Effector CD8-positive, alpha-beta T cell (primary cell): Measurements from ENCODE around the gene CLCNKB.
"Not testable (repeated sequence)": the region's sequence is repeated elsewhere in the genome, so short reads cannot be mapped to it uniquely, and the experiment has no call there.

Experiments
- DNase-seq: peaks from one replicate; lab custom pipeline; 2025; lab: John Stamatoyannopoulos, UW
- total RNA-seq, 4 experiments: gene quantifications; one replicate each; lab custom pipeline; 2026; lab: John Stamatoyannopoulos, UW

Gene CLCNKB
- 0 reads per million in 4 experiments for total RNA-seq

DNA sequence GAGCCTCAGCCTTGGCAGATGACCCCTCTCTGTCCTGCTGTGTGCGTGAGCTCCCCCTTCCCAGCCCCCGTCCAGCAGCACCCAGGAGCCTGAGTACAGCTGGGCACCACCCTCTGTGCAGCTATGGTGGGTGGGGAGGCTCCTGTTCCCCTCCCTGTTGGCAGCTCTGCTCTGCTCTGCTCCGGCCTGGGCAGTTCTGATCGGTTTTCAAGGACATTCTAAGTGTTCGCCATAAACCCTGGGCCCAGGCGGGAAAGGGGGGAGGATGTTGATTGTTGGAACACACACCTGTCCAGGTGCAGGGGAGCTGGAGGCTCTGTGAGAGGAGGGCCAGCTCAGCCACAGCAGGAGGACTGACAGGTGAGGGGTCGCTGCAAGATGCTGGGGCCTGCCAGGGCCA is at the start of gene CLCNKB:
TSS of gene CLCNKB (plus strand) at position 262 of the 400 bp plus-strand sequence. CDS start 711 bp downstream, outside the sequence.
- DNase-seq = no peak

GRCh38 chr1:15994081-15994480 is 49.5 kb upstream of the CLCNKB start:
- DNase-seq = no peak

DNA sequence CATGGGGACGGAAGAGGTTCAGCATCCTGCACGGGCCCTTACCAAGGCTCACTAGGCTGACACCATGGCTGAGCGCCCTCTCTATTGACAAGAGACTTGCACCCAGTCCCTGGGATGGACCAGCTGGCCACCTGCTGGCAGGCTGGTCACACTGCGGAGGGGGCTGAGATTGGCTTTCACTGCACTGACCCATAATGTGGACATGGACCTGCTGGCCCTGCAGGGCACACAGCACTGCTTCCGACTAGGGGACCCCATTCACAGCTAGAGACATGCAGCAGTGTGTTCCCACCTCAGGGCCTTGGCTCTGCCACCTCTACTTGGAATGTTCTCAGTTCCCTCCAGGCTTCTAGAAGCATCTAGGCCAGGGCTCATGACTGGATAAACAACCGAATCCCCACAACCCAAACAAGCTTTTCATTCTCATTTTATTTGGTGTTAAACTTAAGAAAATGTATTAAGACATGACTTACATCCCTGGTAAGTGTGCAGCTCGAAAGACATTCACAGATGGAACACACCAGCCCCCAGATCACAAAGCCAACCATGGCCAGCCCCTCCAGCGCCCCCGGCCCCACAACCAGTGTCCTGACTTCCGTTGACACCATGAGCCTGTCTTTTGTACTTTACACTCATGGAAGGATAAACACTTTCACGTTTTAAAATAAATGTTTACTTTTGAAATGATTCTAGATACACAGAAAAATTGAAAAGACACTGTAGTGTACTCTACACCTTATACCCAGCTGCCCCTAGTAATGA is 48.8 kb upstream of the CLCNKB start:
- DNase-seq = no peak

DNA sequence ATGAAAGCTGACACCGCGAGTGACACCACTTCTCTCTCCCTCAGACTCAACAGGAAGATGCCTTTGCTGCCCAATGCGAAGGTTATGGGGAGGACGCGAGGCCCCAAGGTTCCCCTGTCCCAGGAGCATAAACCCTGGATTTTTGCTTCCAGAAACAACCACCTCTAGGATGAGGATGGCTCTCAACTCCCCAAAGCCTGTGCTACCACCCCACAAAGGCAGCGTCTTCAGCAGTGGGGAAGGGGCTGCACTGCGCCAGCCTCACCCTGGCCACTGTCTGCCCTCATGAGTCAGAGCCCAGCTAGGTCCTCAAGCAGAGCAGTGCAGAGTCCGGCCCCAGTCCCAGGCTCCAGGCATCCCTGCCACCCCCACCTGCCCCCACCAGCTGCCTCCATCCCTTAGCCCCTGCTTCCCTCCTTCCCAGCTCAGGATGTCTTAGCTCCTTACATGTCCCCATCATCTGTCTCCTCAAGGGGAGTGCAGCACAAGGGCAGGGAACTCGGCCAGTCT is 46.5 kb upstream of the CLCNKB start:
- DNase-seq = no peak

- DNase-seq = no peak
Observed at GRCh38 chr1:15997637-15998280, 45.8 kb upstream of the CLCNKB start.

GRCh38 chr1:15998929-15999328 is 44.7 kb upstream of the CLCNKB start:
- DNase-seq = no peak

GRCh38 chr1:16001274-16001673 is 42.3 kb upstream of the CLCNKB start:
- not testable (repeated sequence) for DNase-seq

GRCh38 chr1:16005597-16005996 is 38.0 kb upstream of the CLCNKB start:
- DNase-seq = no peak

- DNase-seq = no peak
Observed at GRCh38 chr1:16006010-16006409, 37.6 kb upstream of the CLCNKB start.

GRCh38 chr1:16006552-16007485 is 36.8 kb upstream of the CLCNKB start:
- DNase-seq = no peak

GRCh38 chr1:16007671-16008341 is 35.8 kb upstream of the CLCNKB start:
- DNase-seq = no peak

DNA sequence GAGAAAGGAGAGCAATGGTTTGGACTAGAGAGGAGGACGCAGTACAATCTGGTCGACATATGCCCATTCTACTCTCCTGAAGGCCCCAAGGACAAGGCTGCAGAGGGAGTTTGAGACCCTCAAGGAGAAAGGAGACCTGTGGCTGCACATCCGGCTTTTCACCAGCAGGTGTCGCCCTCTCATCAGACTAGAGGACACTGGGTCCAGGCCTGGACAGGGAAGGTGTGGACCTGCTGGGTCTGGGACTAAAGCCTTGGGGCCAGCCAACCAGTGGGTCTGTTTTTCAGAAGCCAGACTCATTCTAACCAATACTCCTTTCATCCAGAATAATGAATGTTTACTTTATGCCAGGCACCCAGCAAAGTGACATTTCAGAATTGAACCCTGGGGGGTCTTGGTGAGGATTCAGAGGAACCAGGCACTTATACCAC is 34.5 kb upstream of the CLCNKB start:
- peak; percentile 74 for DNase-seq

GRCh38 chr1:16009678-16010077 is 33.9 kb upstream of the CLCNKB start:
- no peak for DNase-seq

- no peak for DNase-seq
Observed at GRCh38 chr1:16010837-16011236, 32.7 kb upstream of the CLCNKB start.

DNA sequence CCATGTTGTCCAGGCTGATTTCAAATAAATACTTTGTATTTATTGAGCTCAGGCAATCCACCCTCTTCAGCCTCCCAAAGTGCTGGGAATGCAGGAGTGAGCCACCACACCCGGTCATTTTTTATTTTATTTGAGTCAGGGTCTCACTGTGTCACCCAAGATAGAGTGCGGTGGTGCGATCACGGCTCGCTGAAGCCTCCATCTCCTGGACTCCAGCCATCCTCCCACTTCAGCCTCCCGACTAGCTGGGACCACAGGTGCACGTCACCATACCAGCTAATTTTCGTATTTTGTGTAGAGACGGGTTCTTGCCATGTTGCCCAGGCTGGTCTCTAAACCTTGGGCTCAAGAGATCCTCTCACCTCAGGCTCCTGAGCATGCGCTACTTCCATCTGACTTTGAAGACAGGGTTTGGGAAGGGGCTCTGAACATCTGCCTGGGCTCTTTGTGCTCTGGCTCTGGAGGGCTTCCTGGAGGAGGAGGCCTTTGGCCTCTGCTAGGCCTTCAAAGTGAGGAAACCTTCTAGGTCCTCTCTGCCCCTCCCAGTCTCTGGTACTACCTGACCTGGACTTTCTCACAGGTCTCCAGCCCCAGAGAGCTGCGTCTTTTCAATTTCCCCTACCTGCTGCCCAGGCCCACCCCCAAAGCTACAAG is 31.5 kb upstream of the CLCNKB start:
- no peak for DNase-seq

- no peak for DNase-seq
Observed at GRCh38 chr1:16012590-16013219, 30.9 kb upstream of the CLCNKB start.

GRCh38 chr1:16013220-16013907 is 30.2 kb upstream of the CLCNKB start:
- no peak for DNase-seq

DNA sequence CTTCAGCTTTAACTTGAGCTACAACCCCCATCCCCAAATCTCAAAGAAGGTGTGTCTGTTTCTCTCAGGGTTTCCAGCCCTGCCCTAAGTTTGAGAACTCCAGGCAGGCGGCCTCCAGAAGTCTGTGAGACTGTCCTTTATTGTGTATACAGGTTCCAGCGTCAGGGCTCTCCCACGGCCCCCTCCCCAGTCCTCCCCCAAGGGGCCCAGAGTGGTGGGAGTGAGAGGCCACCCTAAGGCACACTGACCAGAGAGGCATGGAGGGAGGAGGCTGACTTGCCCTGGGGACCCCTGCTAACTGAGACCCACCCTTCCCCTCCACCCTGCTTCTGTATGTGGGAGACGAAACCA is 29.7 kb upstream of the CLCNKB start:
- no peak for DNase-seq

DNA sequence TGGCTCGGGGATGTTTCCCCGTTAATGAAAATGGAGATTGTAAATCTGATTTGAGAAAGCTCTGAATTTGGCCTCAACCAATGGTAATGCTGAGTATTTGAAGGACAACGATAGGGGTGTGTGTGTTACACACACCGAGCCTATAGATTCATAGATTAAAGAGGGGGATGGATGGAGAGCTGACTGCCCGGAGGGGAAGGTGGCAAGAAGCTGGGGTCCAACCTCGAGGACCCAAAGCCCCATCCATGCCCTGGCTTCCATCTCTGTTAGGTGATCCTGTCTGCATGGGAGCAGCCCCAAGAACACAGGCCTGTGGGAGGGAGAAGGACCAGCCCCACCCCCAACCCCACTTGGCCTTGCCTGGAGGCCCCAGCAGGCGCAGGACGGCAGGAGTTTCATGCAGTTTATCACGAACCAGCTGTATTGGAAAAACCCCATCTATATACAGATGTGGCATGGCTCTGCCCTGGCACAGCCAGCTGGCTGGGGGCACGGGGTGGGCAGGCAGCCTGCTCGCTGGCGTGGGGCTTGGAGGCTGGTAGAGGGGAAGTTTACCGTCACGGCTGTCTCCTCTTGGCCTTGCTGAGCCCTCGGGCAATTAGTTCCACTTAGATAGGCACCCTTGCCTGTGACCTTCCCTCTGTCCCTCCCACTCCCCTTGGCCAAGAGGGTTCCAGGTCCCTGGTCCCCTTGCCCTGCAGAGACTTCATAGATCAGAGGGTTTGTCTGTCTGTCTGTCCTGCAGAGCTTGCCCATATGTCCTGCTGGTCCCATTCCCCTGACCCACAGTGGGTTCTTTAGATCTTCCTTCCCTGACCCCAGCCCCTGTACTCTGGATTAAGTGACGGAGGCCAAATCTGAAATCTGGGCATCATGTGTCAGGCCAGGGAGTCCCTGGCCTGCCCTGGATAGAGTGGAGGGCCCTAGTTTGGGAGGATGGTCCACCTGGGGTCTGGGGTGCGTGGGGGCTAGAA is 28.8 kb upstream of the CLCNKB start:
- DNase-seq = no peak
